K562 (cell line): ENCODE data around the gene OSGEPL1. TPM values are rescaled to one million over a fixed set of nuclear protein-coding genes. Genes with fewer than 3 reads are reported as not detected.

ENCODE experiments used
- BCOR ChIP-seq: fragments of 450-650 bp; IDR thresholded peaks from 2 replicates; pipeline ENCODE4 v1.6.1; 2016
- BRF1 ChIP-seq: IDR thresholded peaks from 3 replicates; pipeline ENCODE4 v1.6.1; 2011; ENCODE audit warnings: borderline replicate concordance, mild to moderate bottlenecking; ENCODE audit not compliant: insufficient read length; ENCODE audit errors: extremely low read depth
- CBFA2T3 ChIP-seq: fragments of 450-650 bp; IDR thresholded peaks from 2 replicates; pipeline ENCODE4 v1.6.1; 2017
- EP400 ChIP-seq: fragments of 450-650 bp; IDR thresholded peaks from 2 replicates; pipeline ENCODE4 v1.6.1; 2017; ENCODE audit warnings: antibody characterized with exemption, mild to moderate bottlenecking, moderate library complexity
- FOS ChIP-seq: IDR thresholded peaks from 3 replicates; pipeline ENCODE4 v1.6.1; 2011; ENCODE audit not compliant: insufficient read length; ENCODE audit errors: extremely low read depth
- FOXP1 ChIP-seq: sonication (generic); formaldehyde crosslinking; IDR thresholded peaks from 2 replicates; pipeline ENCODE4 v1.8.0; 2022; ENCODE audit warnings: mild to moderate bottlenecking, missing genetic modification reagents
- JUNB ChIP-seq: fragments of 450-650 bp; formaldehyde crosslinking; conservative IDR thresholded peaks from 2 replicates; pipeline ENCODE4 v1.4.0; 2020; ENCODE audit warnings: mild to moderate bottlenecking
- MYBL2 ChIP-seq, 2 experiments: fragments of 450-650 bp in 1 of 2; sonication (generic) in 1 of 2; formaldehyde crosslinking in 1 of 2; IDR thresholded peaks; 2 replicates each; pipeline versions ENCODE4 v1.6.1 to v1.8.1; 2017 to 2022; ENCODE audit warnings: borderline replicate concordance in 1 of 2, inconsistent platforms in 1 of 2, low read depth in 1 of 2, mild to moderate bottlenecking in 1 of 2, missing genetic modification reagents in 1 of 2, moderate library complexity in 1 of 2
- RCOR1 ChIP-seq, 2 experiments: IDR thresholded peaks; 2 replicates each; pipeline ENCODE4 v1.6.1; 2012; ENCODE audit warnings: low read depth in 2 of 2, low read length in 2 of 2, borderline replicate concordance in 1 of 2, improper control_type of control experiment in 1 of 2
- SMAD2 ChIP-seq: fragments of 150-350 bp; IDR thresholded peaks from 2 replicates; pipeline ENCODE4 v1.6.1; 2014; ENCODE audit warnings: low read depth, mild to moderate bottlenecking, low read length
- ZBED1 ChIP-seq: IDR thresholded peaks from 2 replicates; pipeline ENCODE4 v1.6.1; 2014
- polyA plus RNA-seq, 8 experiments: library from polyadenylated mRNA; depleted of rRNA in 4 of 8; stranded (reverse) in 5 of 8; unstranded in 3 of 8; fragments of >200 nt; fragmentation: Nextera tagmentation in 2 of 8; fragmentation: Illumina TruSeq in 1 of 8; extraction: Ambion mirVana in 2 of 8; extraction: Trizol in 1 of 8; gene quantifications; 2 replicates each; pipeline versions ENCODE4 v1.2.1 to v1.2.3, GENCODE V29; 2011 to 2014; ENCODE audit warnings: inconsistent platforms in 1 of 8, missing spikeins in 1 of 8
- total RNA-seq, 7 experiments: library from RNA; depleted of rRNA in 6 of 7; stranded (reverse); fragments of >200 nt in 6 of 7; fragmentation: Illumina TruSeq in 2 of 7; extraction: Trizol in 2 of 7; gene quantifications; 2 replicates each; pipeline versions ENCODE4 v1.2.1 to v1.2.3, GENCODE V29; 2011 to 2021; ENCODE audit warnings: low replicate concordance in 1 of 7
- TF ChIP-seq, protein P1 (sequence below): IDR thresholded peaks from 2 replicates; pipeline ENCODE4 v1.6.1; 2016; ENCODE audit warnings: missing genetic modification characterization, missing compliant biosample characterization
- TF ChIP-seq, protein P2 (sequence below): fragments of 450-650 bp; IDR thresholded peaks from 2 replicates; pipeline ENCODE4 v1.6.1; 2017; ENCODE audit warnings: mild to moderate bottlenecking, moderate library complexity
- TF ChIP-seq, protein P3 (sequence below), 3 experiments: IDR thresholded peaks in 2 of 3; conservative IDR thresholded peaks in 1 of 3; 2 replicates each; pipeline ENCODE4 v1.5.1; 2011 to 2012; ENCODE audit warnings: low read length in 3 of 3, mild to moderate bottlenecking in 3 of 3, control low read depth in 2 of 3, improper control_type of control experiment in 1 of 3, inconsistent platforms in 1 of 3, low read depth in 1 of 3, mixed read lengths in 1 of 3, moderate library complexity in 1 of 3; ENCODE audit not compliant: insufficient read depth in 2 of 3
- TF ChIP-seq, protein P4 (sequence below): sonication (generic); formaldehyde crosslinking; IDR thresholded peaks from 2 replicates; pipeline ENCODE4 v1.8.0; 2022; ENCODE audit warnings: missing genetic modification reagents, mild to moderate bottlenecking, borderline replicate concordance
- TF ChIP-seq, protein P5 (sequence below): sonication (generic); formaldehyde crosslinking; IDR thresholded peaks from 2 replicates; pipeline ENCODE4 v1.8.0; 2022; ENCODE audit warnings: mild to moderate bottlenecking, missing genetic modification reagents
- TF ChIP-seq, protein P6 (sequence below), 2 experiments: fragments of 450-650 bp; conservative IDR thresholded peaks; 2 replicates each; pipeline ENCODE4 v1.6.1; 2017; ENCODE audit warnings: mild to moderate bottlenecking in 2 of 2, moderate library complexity in 2 of 2

OSGEPL1 gene
- total and polyA plus RNA-seq, 9 of the 15 experiments (the other 6 are each of a cell fraction or from before 2014, with no cell fraction given): 2.5 to 10.8 (median 6.5) TPM

DNA sequence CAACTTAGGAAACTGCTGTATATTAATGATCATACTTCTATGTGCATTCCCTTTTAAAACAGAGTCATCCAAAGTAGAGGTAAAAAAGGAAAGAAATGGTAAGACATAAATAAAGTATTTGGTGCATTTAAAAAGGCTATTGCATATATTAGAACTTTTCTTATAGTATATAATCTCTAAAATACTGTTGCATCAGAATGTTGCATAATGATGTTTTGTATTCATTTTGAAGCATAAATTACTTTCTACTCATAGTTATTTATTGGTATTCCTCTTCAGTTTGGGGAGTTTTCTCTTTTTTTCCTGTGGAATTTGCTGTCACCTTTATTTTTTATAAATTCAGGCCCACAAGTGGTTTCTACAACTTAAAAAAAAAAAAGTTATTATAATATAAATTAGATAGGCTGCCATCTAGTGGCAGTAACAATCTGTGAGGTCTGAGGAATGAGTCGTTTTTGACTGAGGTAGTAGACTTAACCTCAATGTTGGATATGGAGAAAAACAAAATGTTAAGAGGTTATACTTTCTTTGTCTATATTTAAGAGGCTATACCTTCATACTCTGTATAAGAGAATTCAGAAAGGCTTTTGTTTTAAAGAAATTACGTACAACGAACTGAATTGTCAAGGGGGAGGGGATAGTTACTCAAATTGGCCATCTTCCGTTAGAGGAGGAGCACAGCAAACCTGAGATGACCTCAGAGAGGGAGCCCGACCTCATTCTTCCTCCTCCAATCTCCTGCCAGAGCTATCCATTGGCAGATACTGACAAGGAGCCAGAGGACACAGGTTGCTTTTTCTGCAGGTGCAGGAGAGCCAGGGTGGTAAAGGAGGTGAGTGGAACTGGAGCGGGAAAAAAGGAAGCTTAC lies 64.3 kb downstream of the OSGEPL1 start (continued):
- TF ChIP-seq, protein P1, sequence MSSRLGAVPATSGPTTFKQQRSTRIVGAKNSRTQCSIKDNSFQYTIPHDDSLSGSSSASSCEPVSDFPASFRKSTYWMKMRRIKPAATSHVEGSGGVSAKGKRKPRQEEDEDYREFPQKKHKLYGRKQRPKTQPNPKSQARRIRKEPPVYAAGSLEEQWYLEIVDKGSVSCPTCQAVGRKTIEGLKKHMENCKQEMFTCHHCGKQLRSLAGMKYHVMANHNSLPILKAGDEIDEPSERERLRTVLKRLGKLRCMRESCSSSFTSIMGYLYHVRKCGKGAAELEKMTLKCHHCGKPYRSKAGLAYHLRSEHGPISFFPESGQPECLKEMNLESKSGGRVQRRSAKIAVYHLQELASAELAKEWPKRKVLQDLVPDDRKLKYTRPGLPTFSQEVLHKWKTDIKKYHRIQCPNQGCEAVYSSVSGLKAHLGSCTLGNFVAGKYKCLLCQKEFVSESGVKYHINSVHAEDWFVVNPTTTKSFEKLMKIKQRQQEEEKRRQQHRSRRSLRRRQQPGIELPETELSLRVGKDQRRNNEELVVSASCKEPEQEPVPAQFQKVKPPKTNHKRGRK: no peak
- TF ChIP-seq, protein P2, sequence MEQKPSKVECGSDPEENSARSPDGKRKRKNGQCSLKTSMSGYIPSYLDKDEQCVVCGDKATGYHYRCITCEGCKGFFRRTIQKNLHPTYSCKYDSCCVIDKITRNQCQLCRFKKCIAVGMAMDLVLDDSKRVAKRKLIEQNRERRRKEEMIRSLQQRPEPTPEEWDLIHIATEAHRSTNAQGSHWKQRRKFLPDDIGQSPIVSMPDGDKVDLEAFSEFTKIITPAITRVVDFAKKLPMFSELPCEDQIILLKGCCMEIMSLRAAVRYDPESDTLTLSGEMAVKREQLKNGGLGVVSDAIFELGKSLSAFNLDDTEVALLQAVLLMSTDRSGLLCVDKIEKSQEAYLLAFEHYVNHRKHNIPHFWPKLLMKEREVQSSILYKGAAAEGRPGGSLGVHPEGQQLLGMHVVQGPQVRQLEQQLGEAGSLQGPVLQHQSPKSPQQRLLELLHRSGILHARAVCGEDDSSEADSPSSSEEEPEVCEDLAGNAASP: 0 out of 2 replicates have a peak, but pooled peaks have one; percentile 31
- TF ChIP-seq, protein P3, sequence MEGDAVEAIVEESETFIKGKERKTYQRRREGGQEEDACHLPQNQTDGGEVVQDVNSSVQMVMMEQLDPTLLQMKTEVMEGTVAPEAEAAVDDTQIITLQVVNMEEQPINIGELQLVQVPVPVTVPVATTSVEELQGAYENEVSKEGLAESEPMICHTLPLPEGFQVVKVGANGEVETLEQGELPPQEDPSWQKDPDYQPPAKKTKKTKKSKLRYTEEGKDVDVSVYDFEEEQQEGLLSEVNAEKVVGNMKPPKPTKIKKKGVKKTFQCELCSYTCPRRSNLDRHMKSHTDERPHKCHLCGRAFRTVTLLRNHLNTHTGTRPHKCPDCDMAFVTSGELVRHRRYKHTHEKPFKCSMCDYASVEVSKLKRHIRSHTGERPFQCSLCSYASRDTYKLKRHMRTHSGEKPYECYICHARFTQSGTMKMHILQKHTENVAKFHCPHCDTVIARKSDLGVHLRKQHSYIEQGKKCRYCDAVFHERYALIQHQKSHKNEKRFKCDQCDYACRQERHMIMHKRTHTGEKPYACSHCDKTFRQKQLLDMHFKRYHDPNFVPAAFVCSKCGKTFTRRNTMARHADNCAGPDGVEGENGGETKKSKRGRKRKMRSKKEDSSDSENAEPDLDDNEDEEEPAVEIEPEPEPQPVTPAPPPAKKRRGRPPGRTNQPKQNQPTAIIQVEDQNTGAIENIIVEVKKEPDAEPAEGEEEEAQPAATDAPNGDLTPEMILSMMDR (IDR thresholded peaks at IDR 0.05 in 2 of 3, conservative IDR thresholded peaks at IDR 0.05 in 1 of 3; ENCODE audit: insufficient read depth in 2 of 3, low read depth in 1 of 3, low read length in 3 of 3): peak in 2 of 3 experiments; percentile 42 to 62; a peak in 3 of 6 replicates
- TF ChIP-seq, protein P4, sequence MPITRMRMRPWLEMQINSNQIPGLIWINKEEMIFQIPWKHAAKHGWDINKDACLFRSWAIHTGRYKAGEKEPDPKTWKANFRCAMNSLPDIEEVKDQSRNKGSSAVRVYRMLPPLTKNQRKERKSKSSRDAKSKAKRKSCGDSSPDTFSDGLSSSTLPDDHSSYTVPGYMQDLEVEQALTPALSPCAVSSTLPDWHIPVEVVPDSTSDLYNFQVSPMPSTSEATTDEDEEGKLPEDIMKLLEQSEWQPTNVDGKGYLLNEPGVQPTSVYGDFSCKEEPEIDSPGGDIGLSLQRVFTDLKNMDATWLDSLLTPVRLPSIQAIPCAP: no peak
- TF ChIP-seq EP400 (0 out of 2 replicates have a peak, but pooled peaks have one; percentile 18), SMAD2 (no peak), MYBL2 (IDR thresholded peaks at IDR 0.05; ENCODE audit: low read depth) (0 out of 2 replicates have a peak, but pooled peaks have one; percentile 10), MYBL2 (CRISPR knock-in tag; IDR thresholded peaks at IDR 0.05; ENCODE audit: borderline replicate concordance) (no peak), BRF1 (no peak), BCOR (no peak), RCOR1 (IDR thresholded peaks at IDR 0.05; ENCODE audit: borderline replicate concordance in 1 of 2, low read depth in 2 of 2, low read length in 2 of 2) (no peak), ZBED1 (no peak), FOXP1 (CRISPR knock-in tag) (no peak), CBFA2T3 (no peak), JUNB (no peak), FOS (no peak)
- TF ChIP-seq, protein P5, sequence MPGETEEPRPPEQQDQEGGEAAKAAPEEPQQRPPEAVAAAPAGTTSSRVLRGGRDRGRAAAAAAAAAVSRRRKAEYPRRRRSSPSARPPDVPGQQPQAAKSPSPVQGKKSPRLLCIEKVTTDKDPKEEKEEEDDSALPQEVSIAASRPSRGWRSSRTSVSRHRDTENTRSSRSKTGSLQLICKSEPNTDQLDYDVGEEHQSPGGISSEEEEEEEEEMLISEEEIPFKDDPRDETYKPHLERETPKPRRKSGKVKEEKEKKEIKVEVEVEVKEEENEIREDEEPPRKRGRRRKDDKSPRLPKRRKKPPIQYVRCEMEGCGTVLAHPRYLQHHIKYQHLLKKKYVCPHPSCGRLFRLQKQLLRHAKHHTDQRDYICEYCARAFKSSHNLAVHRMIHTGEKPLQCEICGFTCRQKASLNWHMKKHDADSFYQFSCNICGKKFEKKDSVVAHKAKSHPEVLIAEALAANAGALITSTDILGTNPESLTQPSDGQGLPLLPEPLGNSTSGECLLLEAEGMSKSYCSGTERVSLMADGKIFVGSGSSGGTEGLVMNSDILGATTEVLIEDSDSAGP (CRISPR knock-in tag): no peak
- TF ChIP-seq, protein P6, sequence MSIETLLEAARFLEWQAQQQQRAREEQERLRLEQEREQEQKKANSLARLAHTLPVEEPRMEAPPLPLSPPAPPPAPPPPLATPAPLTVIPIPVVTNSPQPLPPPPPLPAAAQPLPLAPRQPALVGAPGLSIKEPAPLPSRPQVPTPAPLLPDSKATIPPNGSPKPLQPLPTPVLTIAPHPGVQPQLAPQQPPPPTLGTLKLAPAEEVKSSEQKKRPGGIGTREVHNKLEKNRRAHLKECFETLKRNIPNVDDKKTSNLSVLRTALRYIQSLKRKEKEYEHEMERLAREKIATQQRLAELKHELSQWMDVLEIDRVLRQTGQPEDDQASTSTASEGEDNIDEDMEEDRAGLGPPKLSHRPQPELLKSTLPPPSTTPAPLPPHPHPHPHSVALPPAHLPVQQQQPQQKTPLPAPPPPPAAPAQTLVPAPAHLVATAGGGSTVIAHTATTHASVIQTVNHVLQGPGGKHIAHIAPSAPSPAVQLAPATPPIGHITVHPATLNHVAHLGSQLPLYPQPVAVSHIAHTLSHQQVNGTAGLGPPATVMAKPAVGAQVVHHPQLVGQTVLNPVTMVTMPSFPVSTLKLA (conservative IDR thresholded peaks at IDR 0.05): no peak
